Stimulated activated CD8-positive, alpha-beta memory T cell treated with anti-CD3 and anti-CD28 coated beads, Interleukin-15, amount 100 ng/mL, for 48 hours (primary cell): Measurements from ENCODE around the gene CES2.
"Not testable (repeated sequence)": the region's sequence is repeated elsewhere in the genome, so short reads cannot be mapped to it uniquely, and the experiment has no call there.

Experiments
- DNase-seq, 2 donors: peaks; one replicate each; pipeline ENCODE4 v3.0.0-alpha.2; 2020; ENCODE audit warnings: low read depth in 2 of 2

The CES2 gene

DNA sequence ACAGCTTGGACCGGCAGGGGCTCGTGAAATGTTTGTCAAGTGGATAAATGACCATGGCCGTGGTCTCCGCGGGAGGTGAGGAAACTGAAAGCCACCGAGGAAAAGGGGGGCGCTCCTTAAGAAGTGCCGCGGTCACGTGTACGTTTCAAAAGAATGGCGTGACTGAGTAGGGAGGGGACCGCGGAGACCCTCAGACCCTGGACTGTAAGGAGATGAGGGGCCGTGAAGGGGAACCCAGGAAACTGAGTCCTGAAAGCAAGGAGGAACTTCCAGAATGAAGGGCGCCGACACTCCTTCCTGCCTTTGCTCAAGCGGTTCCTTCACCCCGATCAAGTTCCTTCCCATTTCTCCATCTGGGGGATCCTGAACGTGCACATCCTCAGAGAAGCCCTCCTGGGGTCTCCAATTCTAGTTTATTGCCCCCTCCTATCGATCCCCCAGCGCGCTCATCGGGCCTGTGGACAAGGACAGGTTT lies 440 bp upstream of the CES2 start:
- not testable (repeated sequence) for DNase-seq

DNA sequence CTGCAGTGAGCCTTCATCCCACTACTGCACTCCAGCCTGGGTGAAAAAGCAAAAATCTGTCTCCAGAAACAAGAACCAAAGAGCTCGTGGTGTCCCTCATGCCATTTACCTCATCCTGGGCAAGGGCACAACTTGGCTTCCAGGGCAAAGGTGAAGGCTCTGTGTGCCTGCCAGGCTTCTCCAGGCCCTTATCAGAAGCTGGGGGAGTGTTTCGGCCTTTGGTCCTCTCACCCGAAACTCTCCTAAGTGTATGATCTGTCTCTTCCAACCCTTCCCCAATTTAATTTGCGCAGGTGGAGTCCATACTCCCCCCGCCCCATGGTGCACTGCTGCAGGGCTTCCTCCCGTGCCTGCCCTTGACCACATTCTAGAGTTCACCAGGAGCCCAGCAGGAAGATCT lies 1.1 kb downstream of the CES2 start:
- DNase-seq: no peak

DNA sequence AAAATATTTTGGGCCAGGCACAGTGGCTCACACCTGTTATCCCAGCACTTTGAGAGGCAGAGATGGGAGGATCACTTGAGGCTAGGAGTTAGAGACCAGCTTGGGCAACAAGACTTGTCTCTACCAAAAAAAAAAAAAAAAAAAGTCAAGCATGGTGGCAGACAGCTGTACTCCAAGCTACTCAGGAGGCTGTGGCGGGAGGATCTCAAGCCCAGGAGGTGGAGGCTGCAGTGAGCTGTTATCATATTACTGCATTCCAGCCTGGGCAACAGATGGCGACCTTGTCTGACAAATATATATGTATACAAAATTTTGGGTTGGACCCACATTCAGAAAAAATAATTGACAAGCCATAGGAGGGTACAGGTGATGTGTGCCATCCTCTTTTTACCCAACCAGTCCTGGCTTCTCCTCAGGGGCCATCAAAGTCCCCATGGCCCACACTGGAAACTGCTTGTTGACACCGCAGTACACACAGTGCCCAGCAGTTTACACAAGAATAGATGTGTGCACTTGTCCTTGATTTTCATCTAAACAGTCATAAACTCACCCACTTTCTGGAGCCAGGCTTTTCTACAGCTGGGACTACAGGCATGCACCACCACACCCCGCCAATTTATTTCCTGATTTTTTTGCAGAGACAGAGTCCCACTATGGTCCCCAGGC lies 1.7 kb downstream of the CES2 start:
- no peak for DNase-seq

DNA sequence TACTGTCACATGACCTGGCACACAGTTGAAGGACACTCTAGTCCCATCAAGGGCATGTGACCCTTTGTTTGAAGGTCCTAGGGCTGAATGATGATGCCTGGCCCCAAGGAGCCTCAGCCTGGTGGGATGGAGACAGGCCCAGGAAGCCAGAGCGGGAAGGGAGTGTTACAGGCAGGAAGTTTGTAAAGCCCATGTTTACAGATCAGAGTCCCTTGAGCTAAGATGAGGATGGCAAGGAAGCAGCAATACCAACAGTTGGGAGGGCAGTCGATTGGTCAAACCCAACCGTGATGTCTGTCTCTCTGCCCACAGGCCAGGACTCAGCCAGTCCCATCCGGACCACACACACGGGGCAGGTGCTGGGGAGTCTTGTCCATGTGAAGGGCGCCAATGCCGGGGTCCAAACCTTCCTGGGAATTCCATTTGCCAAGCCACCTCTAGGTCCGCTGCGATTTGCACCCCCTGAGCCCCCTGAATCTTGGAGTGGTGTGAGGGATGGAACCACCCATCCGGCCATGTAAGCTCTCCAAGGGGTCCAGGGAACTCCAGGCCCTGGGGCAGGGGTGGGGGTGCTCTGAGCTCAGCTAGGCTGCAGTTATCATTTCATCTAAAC lies 2.5 kb downstream of the CES2 start:
- no peak for DNase-seq

DNA sequence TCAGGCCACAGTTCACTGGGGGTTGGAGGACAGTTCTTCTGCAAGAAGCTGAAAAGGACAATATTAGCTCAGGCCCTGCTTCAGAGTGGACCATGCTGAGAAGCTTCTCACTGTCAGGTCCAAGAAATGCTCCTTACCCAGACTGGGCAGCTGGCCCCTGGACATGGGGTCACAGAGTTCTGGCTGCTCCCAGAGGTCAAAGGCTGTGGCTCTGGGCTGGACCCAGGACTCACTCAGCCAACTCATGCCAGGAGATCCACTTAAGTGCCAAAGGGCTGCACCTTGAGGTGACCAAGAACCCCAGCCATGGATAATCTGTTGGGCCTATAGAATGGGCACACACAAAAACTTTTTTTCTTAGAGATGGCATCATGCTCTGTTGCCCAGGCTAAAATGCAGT lies 4.0 kb downstream of the CES2 start:
- no peak for DNase-seq

DNA sequence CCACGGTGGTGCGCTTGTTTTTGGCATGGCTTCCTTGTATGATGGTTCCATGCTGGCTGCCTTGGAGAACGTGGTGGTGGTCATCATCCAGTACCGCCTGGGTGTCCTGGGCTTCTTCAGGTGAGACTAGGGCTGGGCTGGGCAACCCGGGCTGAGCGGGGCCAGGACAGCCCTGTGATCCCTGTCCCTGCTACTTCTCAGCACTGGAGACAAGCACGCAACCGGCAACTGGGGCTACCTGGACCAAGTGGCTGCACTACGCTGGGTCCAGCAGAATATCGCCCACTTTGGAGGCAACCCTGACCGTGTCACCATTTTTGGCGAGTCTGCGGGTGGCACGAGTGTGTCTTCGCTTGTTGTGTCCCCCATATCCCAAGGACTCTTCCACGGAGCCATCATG lies 4.9 kb downstream of the CES2 start:
- DNase-seq: no peak

DNA sequence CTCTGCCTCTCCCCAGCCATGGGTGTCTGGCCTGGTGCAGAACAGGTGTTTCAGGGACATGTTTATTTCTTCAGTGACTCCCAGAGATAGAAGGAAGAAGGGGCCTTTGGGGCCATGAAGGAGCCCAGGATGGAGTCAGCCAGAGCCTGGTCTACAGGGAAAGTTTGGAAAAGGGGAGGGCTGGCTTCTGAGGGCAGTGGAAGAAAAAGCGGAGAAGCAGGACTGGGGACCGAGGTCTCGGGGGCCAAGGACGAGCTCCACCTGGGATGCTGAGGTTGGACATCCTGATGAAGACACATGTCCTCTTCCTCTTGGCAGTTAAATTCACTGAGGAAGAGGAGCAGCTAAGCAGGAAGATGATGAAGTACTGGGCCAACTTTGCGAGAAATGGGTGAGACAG lies 7.7 kb downstream of the CES2 start:
- DNase-seq: no peak

DNA sequence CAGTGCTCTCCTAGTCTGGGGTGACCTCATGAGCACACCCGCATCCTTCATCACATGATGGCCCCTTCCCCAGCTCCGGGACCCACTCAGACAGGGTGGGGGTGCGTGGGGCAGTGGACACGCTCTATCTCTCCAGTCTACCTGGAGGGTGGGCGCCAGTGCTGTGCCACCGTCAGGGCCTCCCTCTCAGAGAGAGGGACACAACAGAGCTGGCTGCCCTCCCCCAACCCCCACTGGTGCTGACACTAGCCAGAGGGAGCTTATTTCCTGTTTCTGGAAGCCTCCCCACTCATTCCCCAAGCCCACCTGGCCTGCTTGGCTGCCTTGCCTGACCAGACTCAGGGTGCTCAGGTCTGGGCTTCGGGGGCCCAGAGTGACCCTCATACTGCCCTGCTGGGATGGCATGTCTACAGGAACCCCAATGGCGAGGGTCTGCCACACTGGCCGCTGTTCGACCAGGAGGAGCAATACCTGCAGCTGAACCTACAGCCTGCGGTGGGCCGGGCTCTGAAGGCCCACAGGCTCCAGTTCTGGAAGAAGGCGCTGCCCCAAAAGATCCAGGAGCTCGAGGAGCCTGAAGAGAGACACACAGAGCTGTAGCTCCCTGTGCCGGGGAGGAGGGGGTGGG lies 8.2 kb downstream of the CES2 start:
- no peak for DNase-seq

DNA sequence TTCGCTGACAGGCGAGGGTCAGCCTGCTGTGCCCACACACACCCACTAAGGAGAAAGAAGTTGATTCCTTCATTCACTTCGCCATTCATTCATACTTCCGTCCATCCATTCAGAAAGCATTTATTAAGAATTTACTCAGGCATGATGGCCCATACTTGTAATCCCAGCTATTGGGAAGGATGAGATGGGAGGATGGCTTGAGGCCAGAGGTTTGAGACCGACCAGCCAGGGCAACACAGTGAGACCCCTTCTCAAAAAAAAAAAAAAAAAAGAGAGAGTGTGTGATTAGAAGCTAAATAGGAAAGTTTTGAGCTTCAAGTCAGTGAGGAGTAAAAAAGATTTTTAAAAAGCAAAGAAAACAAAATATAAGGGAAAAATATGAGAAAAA lies 8.7 kb downstream of the CES2 start:
- DNase-seq: no peak

DNA sequence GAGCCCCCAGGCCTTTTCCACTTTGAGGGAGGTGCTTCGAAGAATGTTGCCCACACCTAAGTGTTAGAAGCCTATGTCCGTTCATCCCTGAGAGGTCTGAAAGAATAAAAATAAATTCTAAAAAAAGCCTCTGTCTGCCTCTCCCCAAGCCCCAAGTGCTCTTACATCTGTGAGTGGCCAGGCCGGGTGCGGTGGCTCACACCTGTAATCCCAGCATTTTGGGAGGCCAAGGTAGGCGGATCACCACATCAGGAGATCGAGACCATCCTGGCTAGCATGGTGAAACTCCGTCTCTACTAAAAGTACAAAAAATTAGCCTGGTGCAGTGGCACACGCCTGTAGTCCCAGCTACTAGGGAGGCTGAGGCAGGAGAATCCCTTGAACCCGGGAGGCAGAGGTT lies 9.7 kb downstream of the CES2 start:
- not testable (repeated sequence) for DNase-seq

DNA sequence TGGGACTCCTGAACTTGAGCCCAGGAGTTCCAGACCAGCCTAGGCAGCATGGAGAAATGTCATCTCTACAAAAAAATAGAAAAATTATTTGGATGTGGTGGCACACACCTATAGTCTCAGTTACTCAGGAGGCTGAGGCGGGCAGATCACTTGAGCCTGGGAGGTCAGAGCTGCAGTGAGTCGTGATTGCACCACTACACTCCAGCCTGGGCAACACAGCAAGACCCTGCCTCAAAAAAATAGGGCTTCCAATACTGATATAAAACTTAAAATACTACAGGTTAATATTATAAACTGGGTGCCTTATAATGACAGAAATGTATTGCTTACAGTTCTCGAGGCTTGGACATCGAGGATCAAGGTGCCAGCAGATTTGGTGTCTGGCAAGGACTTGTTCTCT lies 10.6 kb downstream of the CES2 start:
- DNase-seq: no peak

DNA sequence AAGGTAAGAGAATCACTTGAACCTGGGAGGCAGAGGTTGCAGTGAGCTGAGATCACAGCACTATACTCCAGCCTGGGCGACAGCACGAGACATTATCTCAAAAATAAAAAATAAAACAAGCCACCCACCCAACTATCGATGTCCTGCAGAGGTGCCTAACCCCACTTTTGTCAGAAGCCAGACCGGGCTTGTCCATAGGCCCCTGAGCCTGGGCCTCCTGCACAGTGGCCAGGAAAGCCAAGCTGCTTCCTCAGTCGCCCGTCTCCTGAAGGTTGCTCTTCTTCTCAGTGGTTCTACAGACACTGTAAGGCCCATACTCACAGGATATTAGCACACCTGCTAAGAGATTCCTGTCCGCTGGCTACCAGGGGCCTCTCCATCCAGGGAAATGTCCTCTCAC lies 11.2 kb downstream of the CES2 start:
- no peak for DNase-seq

DNA sequence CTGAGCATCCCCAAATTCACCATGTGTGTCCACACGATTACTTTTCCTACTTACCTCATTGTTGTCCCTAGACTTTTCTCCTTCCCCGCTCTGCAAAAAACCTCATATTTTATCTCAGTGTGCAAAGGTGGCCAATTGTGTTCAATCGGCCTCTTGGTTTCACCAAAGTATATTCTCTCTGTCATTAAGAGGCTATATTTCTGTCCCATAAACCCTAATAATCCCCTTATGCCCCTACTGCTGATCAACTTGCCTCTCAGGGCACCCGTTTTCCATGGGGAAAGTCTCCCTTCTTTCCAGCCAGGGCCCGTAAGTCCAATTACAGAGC lies 11.6 kb downstream of the CES2 start:
- DNase-seq: no peak

DNA sequence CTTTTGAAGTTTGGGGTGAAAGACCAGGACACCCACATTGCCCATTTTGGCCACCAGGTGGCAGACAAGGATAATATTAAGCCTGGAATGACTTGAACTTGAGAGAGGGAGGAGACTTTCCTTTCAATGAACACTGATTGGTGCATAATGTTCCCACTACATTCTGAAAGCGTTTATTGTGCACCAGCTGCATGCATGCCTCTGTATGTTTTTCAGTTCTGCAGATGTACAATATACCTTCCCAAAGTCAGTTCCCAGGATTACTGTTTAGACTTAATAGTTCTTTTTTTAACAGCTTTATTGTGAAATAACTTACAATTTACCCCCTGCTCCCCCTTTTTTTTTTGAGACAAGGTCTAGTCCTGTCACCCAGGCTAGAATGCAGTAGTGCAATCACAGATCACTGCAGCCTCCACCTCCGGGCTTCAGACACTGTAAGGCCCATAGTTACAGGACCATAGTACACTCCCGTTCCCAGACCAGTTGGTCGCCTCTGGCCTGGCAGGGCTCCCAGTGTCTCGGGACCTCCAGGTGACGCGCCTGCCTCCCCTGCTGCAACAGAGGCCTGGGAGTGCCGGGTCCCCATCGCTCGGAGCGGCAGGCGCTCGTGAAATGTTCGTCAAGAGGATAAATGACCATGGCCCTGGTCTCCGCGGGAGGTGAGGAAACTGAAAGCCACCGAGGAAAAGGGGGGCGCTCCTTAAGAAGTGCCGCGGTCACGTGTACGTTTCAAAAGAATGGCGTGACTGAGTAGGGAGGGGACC lies 12.2 kb downstream of the CES2 start:
- DNase-seq: peak; percentile 62 to 65

DNA sequence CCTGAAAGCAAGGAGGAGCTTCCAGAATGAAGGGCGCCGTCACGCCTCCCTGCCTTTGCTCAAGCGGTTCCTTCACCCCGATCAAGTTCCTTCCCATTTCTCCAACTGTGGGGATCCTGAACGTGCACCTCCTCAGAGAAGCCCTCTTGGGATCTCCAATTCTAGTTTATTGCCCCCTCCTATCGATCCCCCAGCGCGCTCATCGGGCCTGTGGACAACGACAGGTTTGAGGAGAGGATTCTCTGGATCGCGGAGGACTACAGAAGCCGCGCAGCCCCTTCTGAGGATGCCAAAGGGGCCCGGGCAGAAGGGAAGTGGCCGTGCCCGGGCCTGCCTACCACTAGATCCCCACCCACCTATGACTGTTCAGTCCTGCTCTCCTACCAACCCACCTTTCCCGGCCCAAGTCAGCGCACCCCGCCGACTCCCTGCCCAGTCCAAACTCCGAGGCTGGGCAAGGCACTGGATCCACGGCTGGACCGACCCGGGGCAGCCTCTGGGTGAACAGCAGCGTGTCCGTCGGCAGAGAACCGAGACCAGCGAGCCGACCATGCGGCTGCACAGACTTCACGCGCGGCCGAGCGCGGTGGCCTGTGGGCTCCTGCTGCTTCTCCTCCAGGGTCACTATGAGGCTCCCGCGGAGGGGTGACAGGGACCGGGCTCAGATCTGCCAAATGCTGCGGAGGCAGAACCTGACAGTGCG lies 13.0 kb downstream of the CES2 start:
- no peak for DNase-seq

DNA sequence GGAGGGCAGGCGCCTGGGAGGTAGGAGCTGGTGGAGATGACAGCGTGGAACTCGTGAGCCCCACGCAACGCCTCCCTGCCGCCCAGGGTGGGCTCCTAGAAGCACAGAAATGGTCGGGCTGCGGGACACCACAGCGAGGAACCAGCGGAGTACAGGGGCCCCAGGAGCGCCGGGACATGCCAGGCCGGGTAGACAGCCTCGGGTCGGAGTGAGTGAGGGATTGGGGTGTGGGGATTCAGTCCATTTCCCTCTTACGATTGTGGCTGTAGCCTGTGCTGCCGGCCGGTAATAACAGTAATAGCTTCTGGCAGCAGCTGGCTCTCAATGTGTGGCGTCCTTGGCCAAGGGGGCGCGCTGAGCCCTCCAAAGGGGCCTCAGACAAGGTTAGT lies 13.5 kb downstream of the CES2 start:
- no peak for DNase-seq

DNA sequence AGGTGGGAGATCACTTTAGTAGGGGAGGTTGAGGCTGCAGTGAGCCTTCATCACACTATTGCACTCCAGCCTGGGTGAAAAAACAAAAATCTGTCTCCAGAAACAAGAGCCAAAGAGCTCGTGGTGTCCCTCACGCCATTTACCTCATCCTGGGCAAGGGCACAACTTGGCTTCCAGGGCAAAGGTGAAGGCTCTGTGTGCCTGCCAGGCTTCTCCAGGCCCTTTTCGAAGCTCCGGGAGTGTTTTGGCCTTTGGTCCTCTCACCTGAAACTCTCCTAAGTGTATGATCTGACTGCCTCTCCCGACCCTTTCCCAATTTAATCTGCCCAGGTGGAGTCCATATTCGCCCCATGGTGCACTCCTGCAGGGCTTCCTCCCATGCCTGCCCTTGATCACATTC lies 14.2 kb downstream of the CES2 start:
- DNase-seq: no peak

DNA sequence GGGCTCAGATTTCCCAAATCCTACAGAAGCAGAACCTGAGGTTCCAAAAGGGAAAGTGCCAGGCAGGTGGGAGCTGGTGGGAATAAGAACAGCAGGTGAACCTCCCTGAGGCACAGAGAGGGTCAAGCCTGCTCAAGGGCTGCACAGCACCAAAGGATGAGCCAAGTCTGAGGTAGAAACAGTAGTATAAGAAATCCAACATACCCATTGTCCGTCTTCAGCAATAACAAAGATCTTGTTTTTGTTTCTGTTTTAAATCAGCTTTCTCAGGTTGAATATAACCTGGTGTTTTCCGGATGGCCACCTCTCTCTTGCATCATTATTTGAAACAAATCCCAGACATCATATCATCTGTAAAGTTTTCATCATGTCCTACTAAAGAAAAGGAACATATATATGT lies 15.1 kb downstream of the CES2 start:
- no peak for DNase-seq

DNA sequence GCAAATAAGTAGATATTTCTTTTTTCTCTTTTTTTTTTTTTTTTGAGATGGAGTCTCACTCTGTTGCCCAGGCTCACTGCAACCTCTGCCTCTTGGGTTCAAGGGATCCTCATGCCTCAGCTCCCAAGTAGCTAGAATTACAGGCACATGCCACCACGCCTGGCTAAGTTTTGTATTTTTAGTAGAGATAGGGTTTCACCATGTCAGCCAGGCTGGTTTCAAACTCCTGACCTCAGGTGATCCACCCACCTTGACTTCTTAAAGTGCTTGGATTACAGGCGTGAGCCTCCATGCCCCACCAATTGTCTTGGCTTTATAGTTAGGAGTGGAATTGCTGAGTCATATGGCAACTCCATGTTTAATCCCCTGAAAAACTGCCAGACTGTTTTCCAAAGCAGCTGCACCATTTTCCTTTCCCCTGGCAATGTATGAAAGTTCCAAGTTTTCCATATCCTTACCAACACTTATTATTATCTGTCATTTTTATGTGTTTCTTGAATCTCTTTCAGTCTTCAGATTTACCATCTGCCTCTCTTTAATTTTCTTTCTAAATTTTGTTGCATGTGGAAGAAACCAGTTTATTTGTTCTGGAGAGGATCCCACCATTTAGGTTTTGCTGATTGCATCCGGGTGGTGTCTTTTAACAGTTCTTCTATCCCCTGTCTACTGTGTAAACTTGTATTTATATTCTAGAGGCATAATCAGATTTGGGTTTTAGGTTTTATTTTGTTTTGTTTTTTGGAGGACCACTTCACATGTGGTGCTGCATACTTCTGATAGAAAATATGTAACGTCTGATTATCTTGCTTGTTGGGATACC lies 15.9 kb downstream of the CES2 start:
- DNase-seq: no peak

DNA sequence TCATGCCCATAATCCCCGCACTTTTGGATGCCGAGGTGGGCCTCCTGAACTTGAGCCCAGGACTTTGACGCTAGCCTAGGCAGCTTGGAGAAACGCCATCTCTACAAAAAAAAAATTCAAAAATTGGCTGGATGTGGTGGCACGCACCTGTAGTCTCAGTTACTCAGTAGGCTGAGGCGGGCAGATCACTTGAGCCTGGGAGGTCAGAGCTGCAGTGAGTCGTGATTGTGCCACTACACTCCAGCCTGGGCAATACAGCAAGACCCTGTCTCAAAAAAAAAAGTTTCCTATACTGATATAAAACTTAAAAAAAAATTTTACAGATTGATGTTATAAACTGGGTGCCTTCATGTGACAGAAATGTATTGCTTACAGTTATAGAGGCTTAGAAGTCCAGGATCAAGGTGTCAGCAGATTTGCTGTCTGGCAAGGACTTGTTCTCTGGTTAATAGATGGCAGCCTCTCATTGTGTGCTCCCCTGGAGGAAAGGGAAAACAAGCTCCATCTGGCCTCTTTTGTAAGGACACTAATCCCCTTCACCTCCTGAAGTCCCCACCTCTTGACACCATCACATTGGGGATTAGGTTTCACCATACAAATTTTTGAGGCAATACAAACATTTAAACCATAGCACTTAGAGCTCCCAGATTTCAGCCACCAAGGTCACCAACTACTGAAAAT lies 17.3 kb downstream of the CES2 start:
- DNase-seq: no peak
